Erythroblast (primary cell): ENCODE data around the gene NFIA.

Source experiments
- DNase-seq, 2 experiments: peaks; one replicate each; lab custom pipeline; 2025; lab: John Stamatoyannopoulos, UW
- GATA1 ChIP-seq: IDR thresholded peaks from 2 replicates; pipeline ENCODE4 v1.6.1; 2011; ENCODE audit warnings: low read depth, mild to moderate bottlenecking, control low read depth, low read length, moderate library complexity
- POLR2A ChIP-seq: IDR thresholded peaks from 2 replicates; pipeline ENCODE4 v1.6.1; 2011; ENCODE audit warnings: mild to moderate bottlenecking, low read length

NFIA gene

GRCh38 chr1:61362351-61362750, 280.0 kb downstream of the NFIA start:
- TF ChIP-seq POLR2A (no peak), GATA1 (no peak)
- peak; percentile 20 to 23 for DNase-seq

- TF ChIP-seq GATA1 (no peak), POLR2A (no peak)
- no peak for DNase-seq
Observed at GRCh38 chr1:61368366-61368765, 286.0 kb downstream of the NFIA start.

GRCh38 chr1:61368876-61369275, 286.5 kb downstream of the NFIA start:
- DNase-seq = peak; percentile 11 to 15
- TF ChIP-seq POLR2A (no peak), GATA1 (no peak)

- DNase-seq = no peak
- TF ChIP-seq POLR2A (no peak), GATA1 (no peak)
Observed at GRCh38 chr1:61370177-61370912, 288.0 kb downstream of the NFIA start.

- DNase-seq = no peak
- no peak for TF ChIP-seq POLR2A
- no peak for TF ChIP-seq GATA1
Observed at GRCh38 chr1:61370913-61371279, 288.5 kb downstream of the NFIA start.

GRCh38 chr1:61372944-61373343, 290.6 kb downstream of the NFIA start:
- no peak for DNase-seq
- TF ChIP-seq GATA1 (no peak), POLR2A (no peak)

GRCh38 chr1:61374156-61374555, 291.8 kb downstream of the NFIA start:
- no peak for DNase-seq
- TF ChIP-seq POLR2A (no peak), GATA1 (no peak)

- TF ChIP-seq GATA1 (no peak), POLR2A (no peak)
- no peak for DNase-seq
Observed at GRCh38 chr1:61375082-61375880, 292.9 kb downstream of the NFIA start.

- TF ChIP-seq POLR2A = no peak
- TF ChIP-seq GATA1 = no peak
- no peak for DNase-seq
Observed at GRCh38 chr1:61376151-61376550, 293.8 kb downstream of the NFIA start.

- TF ChIP-seq POLR2A (no peak), GATA1 (no peak)
- no peak for DNase-seq
Observed at GRCh38 chr1:61377242-61377958, 295.0 kb downstream of the NFIA start.

- TF ChIP-seq POLR2A (no peak), GATA1 (no peak)
Observed at GRCh38 chr1:61378494-61379180, 296.3 kb downstream of the NFIA start.

GRCh38 chr1:61379693-61380092, 297.3 kb downstream of the NFIA start:
- DNase-seq = no peak
- TF ChIP-seq GATA1 = no peak
- TF ChIP-seq POLR2A = no peak

More at GRCh38 chr1:61378494-61379180, 296.3 kb downstream of the NFIA start:
- peak in 1 of 2 experiments; percentile 16 for DNase-seq

- TF ChIP-seq POLR2A = no peak
- no peak for TF ChIP-seq GATA1
- no peak for DNase-seq
Observed at GRCh38 chr1:61380561-61380960, 298.2 kb downstream of the NFIA start.

GRCh38 chr1:61386323-61386722, 304.0 kb downstream of the NFIA start:
- DNase-seq = no peak

GRCh38 chr1:61386770-61387169, 304.4 kb downstream of the NFIA start:
- no peak for TF ChIP-seq POLR2A
- TF ChIP-seq GATA1 = no peak
- peak; percentile 49 to 60 for DNase-seq

More at GRCh38 chr1:61386323-61386722, 304.0 kb downstream of the NFIA start:
- TF ChIP-seq POLR2A (no peak), GATA1 (no peak)
